HG02642 (cell line): ENCODE data around the gene SKA2.
A peak's percentile ranks its signal among the peaks of the same experiment; 100 is the strongest.
"Not testable (repeated sequence)": the region's sequence is repeated elsewhere in the genome, so short reads cannot be mapped to it uniquely, and the experiment has no call there.

Experiments
- ATAC-seq: cut with Tn5 transposase; IDR thresholded peaks from one replicate; pipeline ENCODE4 v1.9.1; 2021; ENCODE audit warnings: mild to moderate bottlenecking; ENCODE audit not compliant: unreplicated experiment, poor library complexity

Gene SKA2

DNA sequence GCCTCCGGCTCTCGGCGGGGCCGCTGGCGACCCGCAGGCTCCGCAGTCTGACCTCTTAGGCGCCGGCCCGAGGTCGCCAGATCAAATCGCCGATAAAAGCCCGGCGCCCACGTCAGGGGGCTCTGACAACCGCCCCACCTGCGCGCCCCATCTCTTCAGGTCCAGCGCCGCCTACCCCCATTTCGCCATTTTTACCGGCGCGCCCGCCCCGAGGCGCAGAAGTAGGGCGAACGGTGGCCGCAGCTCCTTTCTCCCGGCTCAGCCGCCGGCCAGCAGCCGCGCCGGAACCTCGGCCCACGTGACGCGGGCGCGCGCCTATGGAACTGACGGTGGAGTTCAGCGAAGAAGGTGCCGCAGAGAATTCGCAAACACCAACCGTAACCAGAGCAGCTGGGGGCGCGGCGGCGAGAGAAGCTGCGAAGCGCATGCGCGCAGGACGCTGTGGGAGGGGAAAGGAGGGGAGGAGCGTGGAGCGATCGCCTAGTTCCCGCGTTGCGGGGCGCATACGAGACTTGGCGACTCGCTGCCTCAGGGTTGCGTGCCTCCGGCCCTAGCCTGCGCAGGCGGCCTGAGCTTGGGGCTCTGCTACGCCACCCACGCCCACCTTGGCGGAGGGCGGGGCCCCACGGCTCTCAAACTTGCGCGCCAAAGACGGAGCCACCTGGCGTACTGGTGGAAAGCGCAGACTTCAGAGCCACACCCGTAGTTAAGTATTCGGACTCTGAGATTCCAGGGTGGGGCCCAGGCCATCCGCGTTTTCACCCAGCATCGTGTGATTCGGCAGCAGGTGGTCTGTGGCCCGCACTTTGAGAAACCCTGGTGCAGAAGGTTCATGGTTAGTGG is 48.3 kb downstream of the SKA2 start, which contains the start of gene TRIM37:
TSS of gene TRIM37 (minus strand) at position 418 of the 843 bp plus-strand sequence. CDS start 419 bp downstream, outside the sequence.
- ATAC-seq, result peak; percentile 95

DNA sequence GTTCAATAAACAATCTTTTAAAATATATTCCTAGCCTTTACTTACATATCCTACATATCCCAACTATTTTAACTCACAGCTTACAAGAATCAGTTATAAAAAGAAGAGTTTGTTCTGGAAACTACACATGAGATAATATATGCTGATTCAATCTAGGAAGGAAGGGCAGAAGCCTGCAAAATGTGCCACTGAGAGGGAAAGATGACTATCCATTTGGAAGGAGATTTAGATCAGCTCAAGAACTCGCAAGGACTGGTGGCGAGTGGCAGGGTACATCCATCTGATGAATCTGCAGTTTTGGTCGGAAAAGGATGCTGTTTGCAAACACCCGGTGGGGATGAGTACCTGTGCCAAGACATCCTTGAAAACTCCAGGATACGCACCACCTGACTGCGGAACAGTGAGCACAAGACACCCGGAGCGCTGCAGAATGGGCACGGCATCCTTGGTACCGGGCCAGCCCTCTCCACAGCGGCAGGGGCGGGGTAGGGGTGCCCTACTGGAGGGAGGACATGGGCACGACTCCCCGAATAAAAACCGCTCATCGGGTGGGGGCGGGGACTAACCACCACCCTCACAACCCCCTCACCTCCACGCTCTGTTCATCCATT is 49.0 kb downstream of the SKA2 start:
- ATAC-seq, result peak; percentile 33

GRCh38 chr17:59101178-59101577 is 53.8 kb downstream of the SKA2 start:
- no peak for ATAC-seq

- ATAC-seq, result no peak
Observed at GRCh38 chr17:59097876-59098275, 57.1 kb downstream of the SKA2 start.

- no peak for ATAC-seq
Observed at GRCh38 chr17:59094861-59095530, 60.0 kb downstream of the SKA2 start.

DNA sequence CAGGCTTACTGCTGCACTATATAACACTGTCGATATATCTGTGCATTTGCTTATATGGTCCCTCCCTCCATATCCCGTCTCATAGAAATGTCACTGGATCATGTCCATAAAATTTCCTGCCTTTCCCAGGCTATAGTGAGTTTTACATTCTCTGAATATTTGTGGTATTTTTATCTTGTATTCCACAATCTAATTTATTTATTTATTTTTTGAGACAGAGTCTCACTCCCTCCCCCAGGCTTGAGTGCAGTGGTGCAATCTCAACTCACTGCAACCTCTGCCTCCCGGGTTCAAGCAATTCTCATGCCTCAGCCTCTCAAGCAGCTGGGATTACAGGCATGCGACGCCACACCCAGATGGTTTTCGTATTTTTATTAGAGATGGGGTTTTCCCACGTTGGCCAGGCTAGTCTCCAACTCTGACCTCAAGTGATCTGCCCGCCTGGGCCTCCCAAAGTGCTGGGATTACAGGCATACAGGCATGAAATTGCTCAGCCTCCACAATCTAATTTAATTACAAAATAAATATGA is 61.2 kb downstream of the SKA2 start:
- no peak for ATAC-seq

DNA sequence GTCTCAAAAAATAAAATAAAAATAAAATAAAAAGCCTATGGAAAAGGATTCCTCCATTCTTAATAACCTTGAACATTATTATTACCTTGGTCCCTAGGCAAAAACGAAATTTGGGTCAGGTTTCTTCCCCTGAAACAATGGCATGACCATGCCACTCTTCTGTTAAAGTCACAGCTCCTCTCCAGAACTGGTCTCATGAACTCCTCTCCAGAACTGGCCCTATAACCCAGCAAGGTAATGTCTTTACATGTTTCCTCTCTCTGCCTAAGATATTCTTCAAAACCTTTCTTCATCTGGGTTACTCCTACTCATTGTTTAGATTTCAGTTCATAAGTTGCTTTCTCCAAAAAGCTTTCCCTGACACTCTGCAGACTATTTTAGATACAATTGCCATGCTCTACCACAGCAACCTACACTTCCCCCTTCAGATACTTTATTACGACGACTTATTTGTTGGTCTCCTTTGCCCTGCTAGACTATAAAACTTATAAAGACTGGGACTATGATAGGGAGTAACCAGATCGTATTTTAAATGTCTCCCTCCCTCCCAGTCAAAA is 61.8 kb downstream of the SKA2 start:
- no peak for ATAC-seq

- ATAC-seq, result not testable (repeated sequence)
Observed at GRCh38 chr17:59090593-59090992, 64.4 kb downstream of the SKA2 start.

GRCh38 chr17:59084154-59084553 is 70.8 kb downstream of the SKA2 start:
- no peak for ATAC-seq

- ATAC-seq, result no peak
Observed at GRCh38 chr17:59074494-59074893, 80.5 kb downstream of the SKA2 start.

- no peak for ATAC-seq
Observed at GRCh38 chr17:59073972-59074371, 81.0 kb downstream of the SKA2 start.

GRCh38 chr17:59069856-59070255 is 85.1 kb downstream of the SKA2 start:
- no peak for ATAC-seq

GRCh38 chr17:59067756-59068155 is 87.2 kb downstream of the SKA2 start:
- no peak for ATAC-seq

DNA sequence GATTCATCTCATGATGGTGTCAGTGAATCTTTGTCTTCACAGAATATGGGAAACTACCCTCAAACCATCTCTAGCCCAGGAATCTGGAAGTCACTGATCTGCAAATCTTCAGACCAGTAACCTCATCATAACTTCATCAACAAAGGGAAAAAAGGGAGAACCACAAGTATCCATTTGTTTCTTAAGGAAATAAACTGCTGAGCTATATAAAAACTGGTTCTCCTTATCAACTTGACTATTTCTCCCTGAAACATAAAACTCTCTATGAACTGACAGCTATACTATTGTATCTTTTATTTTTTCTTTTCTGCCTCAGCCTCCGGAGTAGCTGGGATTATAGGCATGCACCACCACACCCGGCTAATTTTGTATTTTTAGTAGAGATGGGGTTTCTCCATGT is 87.6 kb downstream of the SKA2 start:
- no peak for ATAC-seq

DNA sequence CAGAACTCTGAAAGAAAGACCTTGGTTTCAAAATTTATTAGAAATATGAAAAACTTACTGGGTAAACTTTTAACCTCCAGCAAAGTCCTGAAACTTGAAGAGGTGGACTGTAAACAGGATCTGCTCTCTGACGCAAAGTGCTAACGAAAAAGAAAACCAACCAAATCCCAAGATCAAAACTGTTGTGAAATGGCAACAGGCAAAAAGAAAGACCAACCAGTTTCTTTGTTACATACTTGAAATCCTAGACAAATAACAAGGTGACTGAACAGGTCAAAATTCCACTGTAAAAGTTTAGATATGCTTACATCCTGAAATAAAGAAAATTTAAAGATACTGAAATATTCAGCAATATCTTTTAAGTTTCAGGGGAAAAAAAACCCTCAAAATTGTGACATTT is 92.5 kb downstream of the SKA2 start:
- no peak for ATAC-seq
